Osteoblast (primary cell): ENCODE results near the gene CCZ1. TPM values are rescaled to one million over a fixed set of nuclear protein-coding genes. Genes with fewer than 3 reads are reported as not detected.
"Not testable (repeated sequence)": the region's sequence is repeated elsewhere in the genome, so short reads cannot be mapped to it uniquely, and the experiment has no call there.

ENCODE experiments used
- DNase-seq: peaks from one replicate; pipeline ENCODE4 v3.0.0; 2011; ENCODE audit warnings: low spot score, mixed read lengths; ENCODE audit not compliant: insufficient read length; ENCODE audit errors: missing footprints
- H2AFZ ChIP-seq: 2 replicates; pipeline ENCODE4 v1.6.0; 2011; ENCODE audit warnings: mild to moderate bottlenecking, low read length
- H3K27ac ChIP-seq: 2 replicates; pipeline ENCODE4 v1.5.1; 2011; ENCODE audit warnings: mild to moderate bottlenecking, low read depth, low read length, moderate library complexity
- H3K27me3 ChIP-seq: 2 replicates; pipeline ENCODE4 v1.6.0; 2012; ENCODE audit warnings: mild to moderate bottlenecking, control low read depth, inconsistent platforms, low read length, moderate library complexity; ENCODE audit not compliant: insufficient read depth
- H3K36me3 ChIP-seq: 2 replicates; pipeline ENCODE4 v1.5.1; 2011; ENCODE audit warnings: mild to moderate bottlenecking, low read length, control low read depth, moderate library complexity; ENCODE audit not compliant: insufficient read depth
- H3K4me1 ChIP-seq: 2 replicates; pipeline ENCODE4 v1.5.1; 2011; ENCODE audit warnings: mild to moderate bottlenecking, low read length, control low read depth, moderate library complexity; ENCODE audit not compliant: insufficient read depth
- H3K4me2 ChIP-seq: 2 replicates; pipeline ENCODE4 v1.6.0; 2011; ENCODE audit warnings: mild to moderate bottlenecking, low read length; ENCODE audit not compliant: insufficient read depth
- H3K4me3 ChIP-seq: fragments of 200-600 bp; sonication (generic); 3 replicates; pipeline ENCODE4 v1.5.1; 2012; ENCODE audit warnings: mild to moderate bottlenecking, low read length, inconsistent platforms; ENCODE audit not compliant: insufficient read depth
- H3K79me2 ChIP-seq: 2 replicates; pipeline ENCODE4 v1.6.0; 2012; ENCODE audit warnings: mild to moderate bottlenecking, low read length, control low read depth, inconsistent platforms; ENCODE audit not compliant: insufficient read depth
- H3K9me3 ChIP-seq: 2 replicates; pipeline ENCODE4 v1.5.1; 2011; ENCODE audit warnings: low read depth, low read length, control low read depth
- H4K20me1 ChIP-seq: 2 replicates; pipeline ENCODE4 v1.6.0; 2012; ENCODE audit warnings: mild to moderate bottlenecking, low read length, control low read depth; ENCODE audit not compliant: insufficient read depth
- CTCF ChIP-seq: IDR thresholded peaks from 2 replicates; pipeline ENCODE4 v1.5.1; 2011; ENCODE audit warnings: mild to moderate bottlenecking, low read depth, low read length, moderate library complexity; ENCODE audit errors: extremely low read depth
- total RNA-seq: library from RNA; depleted of rRNA; stranded (reverse); fragments of >200 nt; gene quantifications from 2 replicates; pipeline ENCODE4 v1.2.3, GENCODE V29; 2012

CCZ1 gene
- total RNA-seq, 1 donor, result 52.8 TPM

DNA sequence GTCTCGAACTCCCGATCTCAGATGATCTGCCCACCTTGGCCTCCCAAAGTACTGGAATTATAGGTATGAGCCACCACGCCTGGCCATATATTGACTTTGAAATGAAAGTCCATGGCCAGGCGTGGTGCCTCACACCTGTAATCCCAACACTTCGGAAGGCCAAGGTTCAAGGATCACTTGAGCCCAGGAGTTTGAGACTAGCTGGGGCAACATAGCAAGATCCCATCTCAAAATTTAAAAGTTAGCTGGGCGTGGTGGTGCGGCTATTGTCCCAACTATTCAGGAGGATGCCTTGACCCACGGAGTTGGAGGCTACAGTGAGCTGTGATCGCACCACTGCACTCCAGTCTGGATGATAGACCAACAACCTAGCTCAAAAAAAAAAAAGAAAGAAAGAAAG is 6.0 kb upstream of the CCZ1 start:
- DNase-seq, result no peak
- H3K4me1 ChIP-seq, result no peaks in the 10 kb centered on the region
- no peak overlapping the region for H3K4me2 ChIP-seq
- no peaks in the 10 kb centered on the region for H3K79me2 ChIP-seq
- H3K4me3 ChIP-seq, result no peak overlapping the region
- no peaks in the 10 kb centered on the region for H3K36me3 ChIP-seq
- H3K27me3 ChIP-seq, result no peaks in the 10 kb centered on the region
- H4K20me1 ChIP-seq, result no peaks in the 10 kb centered on the region
- TF ChIP-seq CTCF, result no peak
- H3K9me3 ChIP-seq, result no peaks in the 10 kb centered on the region
- no peak overlapping the region for H3K27ac ChIP-seq
- no peak overlapping the region for H2AFZ ChIP-seq

GRCh38 chr7:5897369-5897919 is 1.1 kb upstream of the CCZ1 start:
- H2AFZ ChIP-seq, H3K4me3 ChIP-seq, H3K27me3 ChIP-seq, H3K79me2 ChIP-seq, H3K36me3 ChIP-seq, H3K9me3 ChIP-seq, H3K4me2 ChIP-seq, H3K27ac ChIP-seq, DNase-seq, H3K4me1 ChIP-seq, H4K20me1 ChIP-seq: not testable (repeated sequence)

DNA sequence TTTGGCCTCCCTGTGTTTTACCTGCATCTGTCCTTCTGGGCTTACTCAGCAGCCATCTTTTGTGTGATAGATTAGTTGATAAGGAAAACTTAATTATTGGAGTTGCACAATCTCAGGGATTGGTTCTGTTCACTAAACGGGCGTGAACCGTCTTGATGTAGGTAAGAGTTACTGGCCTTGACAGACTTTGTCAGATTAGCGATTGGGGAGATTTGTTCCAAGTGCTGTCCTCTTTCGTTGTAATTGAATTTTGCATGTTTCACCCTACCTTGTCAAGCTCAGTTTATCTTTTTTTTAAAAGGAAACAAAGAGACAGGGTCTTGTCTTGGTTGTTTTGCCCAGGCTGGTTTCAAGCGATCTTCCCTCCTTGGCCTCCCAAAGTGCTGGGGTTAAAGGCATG is 4.5 kb downstream of the CCZ1 start:
- DNase-seq, H3K4me3 ChIP-seq, H3K4me1 ChIP-seq, H2AFZ ChIP-seq, H3K27me3 ChIP-seq, H3K79me2 ChIP-seq, H4K20me1 ChIP-seq, H3K9me3 ChIP-seq, H3K4me2 ChIP-seq, H3K27ac ChIP-seq, H3K36me3 ChIP-seq: not testable (repeated sequence)

DNA sequence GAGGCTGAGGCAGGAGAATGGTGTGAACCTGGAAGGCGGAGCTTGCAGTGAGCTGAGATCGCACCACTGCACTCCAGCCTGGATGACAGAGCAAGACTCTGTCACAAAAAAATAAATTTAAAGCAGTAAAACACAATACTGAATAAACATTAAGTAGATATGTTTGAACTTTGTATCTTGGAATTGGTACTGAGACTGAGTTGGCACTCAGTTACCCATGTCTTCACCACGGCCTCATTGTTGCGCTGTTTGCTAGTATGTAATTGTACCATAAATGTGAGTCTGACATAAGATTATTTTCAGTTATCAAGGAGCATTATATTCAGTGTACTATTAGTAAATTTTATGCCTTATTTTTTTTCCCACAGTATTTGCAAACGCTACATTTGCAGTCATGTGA is 6.2 kb downstream of the CCZ1 start:
- H3K36me3 ChIP-seq, H3K27ac ChIP-seq, H3K79me2 ChIP-seq, H3K4me2 ChIP-seq, H2AFZ ChIP-seq, H3K9me3 ChIP-seq, H3K27me3 ChIP-seq, DNase-seq, H4K20me1 ChIP-seq, H3K4me3 ChIP-seq, H3K4me1 ChIP-seq: not testable (repeated sequence)

DNA sequence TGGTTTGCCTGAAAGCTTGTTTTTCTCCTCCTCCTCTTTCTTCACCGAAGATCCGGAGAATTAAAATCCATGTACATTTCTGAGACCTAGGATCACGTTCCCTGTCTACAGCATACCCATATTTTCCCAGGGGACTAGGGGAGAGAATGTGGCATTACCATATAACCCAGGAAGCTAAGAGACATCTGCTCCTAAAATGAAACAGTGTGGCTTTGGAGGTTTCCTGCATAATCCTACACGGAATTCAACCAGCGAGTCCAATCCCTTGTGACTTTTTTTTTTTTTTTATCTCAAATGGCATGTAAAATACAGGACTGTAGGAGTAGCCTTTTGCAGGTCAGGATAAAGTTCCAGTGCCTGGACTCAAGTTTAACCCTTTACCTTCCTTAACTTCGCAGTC is 10.3 kb downstream of the CCZ1 start:
- H2AFZ ChIP-seq, H4K20me1 ChIP-seq, H3K27me3 ChIP-seq, H3K9me3 ChIP-seq, DNase-seq, H3K4me2 ChIP-seq, H3K4me3 ChIP-seq, H3K79me2 ChIP-seq, H3K4me1 ChIP-seq, H3K36me3 ChIP-seq, H3K27ac ChIP-seq: not testable (repeated sequence)

DNA sequence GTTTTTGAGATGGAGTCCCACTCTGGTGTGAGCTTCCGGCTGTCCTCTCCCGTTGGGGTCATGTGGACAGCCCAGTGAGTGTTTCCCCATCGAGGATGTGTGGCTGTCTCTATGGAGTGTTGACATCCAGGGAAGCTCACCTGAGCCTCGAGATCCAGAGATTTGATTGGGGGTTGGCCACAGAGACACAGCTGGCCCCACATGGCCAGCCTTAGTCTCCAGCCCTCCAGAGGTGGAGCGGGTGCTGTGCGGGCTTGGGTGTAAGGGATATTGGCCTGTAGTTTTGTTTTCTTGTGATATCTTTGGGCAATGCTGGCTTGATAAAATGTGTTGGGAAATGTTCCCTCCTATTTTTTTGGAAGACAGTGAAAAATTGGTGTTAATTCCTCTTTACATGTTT is 18.0 kb downstream of the CCZ1 start:
- DNase-seq, H3K4me3 ChIP-seq, H2AFZ ChIP-seq, H4K20me1 ChIP-seq, H3K9me3 ChIP-seq, H3K4me1 ChIP-seq, H3K27ac ChIP-seq, H3K36me3 ChIP-seq, H3K27me3 ChIP-seq, H3K4me2 ChIP-seq, H3K79me2 ChIP-seq: not testable (repeated sequence)

- H3K36me3 ChIP-seq, H3K9me3 ChIP-seq, H3K4me2 ChIP-seq, H2AFZ ChIP-seq, H3K27me3 ChIP-seq, DNase-seq, H3K4me1 ChIP-seq, H3K79me2 ChIP-seq, H3K27ac ChIP-seq, H3K4me3 ChIP-seq, H4K20me1 ChIP-seq: not testable (repeated sequence)
Observed at GRCh38 chr7:5924180-5924579, 25.6 kb downstream of the CCZ1 start.

- not testable (repeated sequence) for H3K27me3 ChIP-seq, H3K4me1 ChIP-seq, H4K20me1 ChIP-seq, H3K4me3 ChIP-seq, H3K9me3 ChIP-seq, H3K27ac ChIP-seq, H2AFZ ChIP-seq, H3K4me2 ChIP-seq, DNase-seq, H3K79me2 ChIP-seq, H3K36me3 ChIP-seq
Observed at GRCh38 chr7:5924630-5925029, 26.1 kb downstream of the CCZ1 start.
